Stimulated activated CD8-positive, alpha-beta memory T cell treated with anti-CD3 and anti-CD28 coated beads, Interleukin-12 subunit alpha, Interleukin-12 subunit beta, amount 100 ng/mL, for 1 hour (primary cell): ENCODE data around the gene DENND1B.

Experiments used
- DNase-seq: peaks from one replicate; pipeline ENCODE4 v3.0.0-alpha.2; 2020; ENCODE audit warnings: low read depth

DENND1B gene

GRCh38 chr1:197683895-197684553, 91.3 kb downstream of the DENND1B start:
- DNase-seq: no peak

- no peak for DNase-seq
These were observed 92.0 kb downstream of the DENND1B start for GRCh38 chr1:197683280-197683679.

- no peak for DNase-seq
These were observed 95.0 kb downstream of the DENND1B start for GRCh38 chr1:197680311-197680710.

GRCh38 chr1:197677752-197678295, 97.5 kb downstream of the DENND1B start:
- no peak for DNase-seq

- no peak for DNase-seq
These were observed 98.0 kb downstream of the DENND1B start for GRCh38 chr1:197677313-197677712.

- DNase-seq: no peak
These were observed 99.6 kb downstream of the DENND1B start for GRCh38 chr1:197675583-197676208.

GRCh38 chr1:197674286-197674685, 101.0 kb downstream of the DENND1B start:
- DNase-seq: no peak

GRCh38 chr1:197673292-197673691, 102.0 kb downstream of the DENND1B start:
- DNase-seq: no peak

GRCh38 chr1:197672347-197672746, 102.9 kb downstream of the DENND1B start:
- DNase-seq: no peak

GRCh38 chr1:197671920-197672319, 103.4 kb downstream of the DENND1B start:
- DNase-seq: no peak

GRCh38 chr1:197671140-197671539, 104.1 kb downstream of the DENND1B start:
- no peak for DNase-seq

- no peak for DNase-seq
These were observed 108.5 kb downstream of the DENND1B start for GRCh38 chr1:197666769-197667285.

GRCh38 chr1:197664391-197664790, 110.9 kb downstream of the DENND1B start:
- DNase-seq: no peak

GRCh38 chr1:197663162-197663953, 111.9 kb downstream of the DENND1B start:
- DNase-seq: no peak

GRCh38 chr1:197660389-197660788, 114.9 kb downstream of the DENND1B start:
- no peak for DNase-seq

- DNase-seq: no peak
These were observed 116.1 kb downstream of the DENND1B start for GRCh38 chr1:197659171-197659570.

- no peak for DNase-seq
These were observed 126.1 kb downstream of the DENND1B start for GRCh38 chr1:197649188-197649587.

GRCh38 chr1:197638316-197638715, 137.0 kb downstream of the DENND1B start:
- DNase-seq: no peak

- no peak for DNase-seq
These were observed 137.9 kb downstream of the DENND1B start for GRCh38 chr1:197637406-197637805.

GRCh38 chr1:197633447-197634078, 141.7 kb downstream of the DENND1B start:
- no peak for DNase-seq

GRCh38 chr1:197632651-197633050, 142.6 kb downstream of the DENND1B start:
- DNase-seq: no peak

GRCh38 chr1:197632005-197632404, 143.3 kb downstream of the DENND1B start:
- no peak for DNase-seq
